ENCODE measurements around the gene BNIP5. TPM values are rescaled to one million over a fixed set of nuclear protein-coding genes. Genes with fewer than 3 reads are reported as not detected.

Gene BNIP5
- total and polyA plus RNA-seq, 9 donors: 0.01 to 1.4 (median 0.12) TPM; not detected in 4

DNA sequence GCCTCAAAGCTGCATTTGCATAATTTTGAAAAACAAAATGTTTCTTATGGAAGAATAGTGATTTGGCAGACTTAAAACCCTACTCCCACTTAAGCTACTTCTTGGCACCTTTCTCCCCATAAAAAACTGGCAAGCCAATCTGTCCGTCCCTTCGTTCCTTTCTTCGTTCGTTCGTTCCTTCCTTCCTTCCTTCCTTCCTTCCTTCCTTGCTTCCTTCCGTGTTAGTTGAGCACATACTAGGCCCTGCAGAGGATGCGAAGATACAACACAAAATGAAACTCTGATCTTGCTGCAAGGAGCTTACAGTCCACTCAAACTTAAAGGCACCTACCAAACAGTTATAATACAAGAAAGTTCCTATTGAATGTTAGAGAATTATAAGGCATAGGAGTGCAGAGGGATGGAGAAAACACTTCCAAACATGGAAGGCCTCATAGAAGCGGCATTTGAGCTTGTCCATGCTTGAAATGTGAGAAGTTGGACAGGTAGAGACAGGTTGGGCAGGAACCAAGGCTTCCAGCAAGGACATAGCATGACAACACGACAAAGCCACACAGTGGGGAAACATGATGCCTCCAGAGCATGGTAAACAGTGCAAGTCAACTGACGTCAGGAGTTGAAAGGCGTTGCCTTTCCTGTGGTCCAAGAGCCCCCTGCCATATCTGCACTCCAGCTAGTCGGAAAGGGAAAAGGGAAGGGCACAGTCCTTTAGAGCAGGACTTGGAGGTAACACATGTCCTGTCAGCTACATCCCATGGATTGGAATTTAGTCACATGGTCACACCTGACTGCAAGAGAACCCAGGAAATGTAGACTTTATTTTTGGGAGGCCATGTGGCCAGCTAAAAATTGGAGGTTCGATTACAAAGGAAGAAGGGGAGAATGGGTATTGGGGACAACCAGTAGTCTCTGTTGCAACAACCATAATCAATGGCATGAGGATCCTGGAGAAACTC, 59.8 kb downstream of the BNIP5 start:
- Histone ChIP-seq H3K36me3 (no peaks in the 10 kb centered on the region), H3K4me3 (no peak overlapping the region), H3K4me1 (ENCODE audit: insufficient read depth) (no peaks in the 10 kb centered on the region), H3K27me3 (no peaks in the 10 kb centered on the region), H3K27ac (no peak overlapping the region), H3K9me3 (no peaks in the 10 kb centered on the region)
- no peak for DNase-seq
- intact Hi-C loops (cut with DNase I): no loop called here
- no peak for TF ChIP-seq POLR2A (IDR thresholded peaks at IDR 0.05)
- TF ChIP-seq EP300 (IDR thresholded peaks at IDR 0.05): no peak
- TF ChIP-seq, protein P1, sequence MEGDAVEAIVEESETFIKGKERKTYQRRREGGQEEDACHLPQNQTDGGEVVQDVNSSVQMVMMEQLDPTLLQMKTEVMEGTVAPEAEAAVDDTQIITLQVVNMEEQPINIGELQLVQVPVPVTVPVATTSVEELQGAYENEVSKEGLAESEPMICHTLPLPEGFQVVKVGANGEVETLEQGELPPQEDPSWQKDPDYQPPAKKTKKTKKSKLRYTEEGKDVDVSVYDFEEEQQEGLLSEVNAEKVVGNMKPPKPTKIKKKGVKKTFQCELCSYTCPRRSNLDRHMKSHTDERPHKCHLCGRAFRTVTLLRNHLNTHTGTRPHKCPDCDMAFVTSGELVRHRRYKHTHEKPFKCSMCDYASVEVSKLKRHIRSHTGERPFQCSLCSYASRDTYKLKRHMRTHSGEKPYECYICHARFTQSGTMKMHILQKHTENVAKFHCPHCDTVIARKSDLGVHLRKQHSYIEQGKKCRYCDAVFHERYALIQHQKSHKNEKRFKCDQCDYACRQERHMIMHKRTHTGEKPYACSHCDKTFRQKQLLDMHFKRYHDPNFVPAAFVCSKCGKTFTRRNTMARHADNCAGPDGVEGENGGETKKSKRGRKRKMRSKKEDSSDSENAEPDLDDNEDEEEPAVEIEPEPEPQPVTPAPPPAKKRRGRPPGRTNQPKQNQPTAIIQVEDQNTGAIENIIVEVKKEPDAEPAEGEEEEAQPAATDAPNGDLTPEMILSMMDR (IDR thresholded peaks at IDR 0.05): no peak
- WGBS, 3 donors: 64 to 68% (median 66%) methylated on average over 13 of the region's 13 CpGs

DNA sequence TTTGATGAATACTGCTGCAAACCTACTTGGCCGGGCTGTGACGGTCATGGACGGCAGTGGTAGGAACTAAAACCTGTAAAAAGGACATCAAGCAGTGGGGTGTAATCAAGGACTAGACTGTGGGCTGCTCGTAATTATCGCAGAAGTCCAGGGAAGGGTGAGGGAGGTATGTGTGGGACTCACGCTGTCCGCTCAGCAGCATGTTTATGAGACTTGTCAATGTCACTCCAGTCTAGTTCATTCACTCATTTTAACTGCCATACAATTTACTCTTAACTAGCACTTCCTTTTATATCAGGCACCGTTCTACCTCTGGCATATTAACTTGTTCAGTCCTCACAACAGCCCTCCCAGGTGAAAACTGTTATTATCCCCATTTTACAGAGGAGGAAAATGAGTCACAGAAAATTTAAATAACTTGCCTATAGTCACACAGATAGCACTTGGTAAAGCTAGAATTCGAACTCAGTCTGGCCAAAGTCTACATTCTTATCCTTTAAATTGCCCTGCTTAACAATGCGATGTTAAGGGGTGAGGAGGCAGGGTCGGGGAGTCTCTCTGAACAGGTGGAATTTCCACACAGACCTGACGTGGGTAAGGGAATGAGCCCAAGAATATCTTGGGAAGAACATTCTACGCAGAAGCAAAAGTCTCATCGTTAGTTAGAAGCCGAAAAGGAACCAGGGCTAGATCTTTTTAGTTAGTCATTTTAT, 62.7 kb downstream of the BNIP5 start:
- Histone ChIP-seq H3K36me3 (no peaks in the 10 kb centered on the region), H3K4me1 (ENCODE audit: insufficient read depth) (no peaks in the 10 kb centered on the region), H3K9me3 (no peaks in the 10 kb centered on the region), H3K27me3 (no peaks in the 10 kb centered on the region), H3K27ac (no peak overlapping the region), H3K4me3 (no peak overlapping the region)
- no peak for DNase-seq
- intact Hi-C loops (cut with DNase I): no loop called here
- no peak for TF ChIP-seq EP300 (IDR thresholded peaks at IDR 0.05)
- TF ChIP-seq, protein P1 (IDR thresholded peaks at IDR 0.05): no peak
- no peak for TF ChIP-seq POLR2A (IDR thresholded peaks at IDR 0.05)
- 76 to 81% (median 77%) methylated on average over 15 of the region's 15 CpGs for WGBS, 3 donors

DNA sequence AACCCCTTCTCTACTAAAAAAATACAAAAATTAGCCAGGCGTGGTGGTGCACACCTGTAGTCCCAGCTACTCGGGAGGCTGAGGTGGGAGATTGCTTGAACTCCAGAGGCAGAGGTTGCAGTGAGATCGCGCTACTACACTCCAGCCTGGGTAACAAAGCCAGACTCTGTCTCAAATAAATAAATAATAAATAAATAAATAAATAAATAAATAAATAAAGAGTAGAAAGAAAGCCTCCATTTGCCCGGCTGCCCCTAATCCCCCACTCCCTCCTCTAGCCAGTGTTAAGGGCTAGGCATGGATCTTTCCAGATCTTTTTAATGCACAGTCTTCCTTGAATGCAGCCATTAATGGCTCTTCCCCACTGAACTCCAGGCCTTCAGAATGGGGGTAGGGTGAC, 63.6 kb downstream of the BNIP5 start:
- Histone ChIP-seq H3K4me1 (ENCODE audit: insufficient read depth) (no peaks in the 10 kb centered on the region), H3K4me3 (no peak overlapping the region), H3K9me3 (no peaks in the 10 kb centered on the region), H3K27me3 (no peaks in the 10 kb centered on the region), H3K27ac (no peak overlapping the region), H3K36me3 (no peaks in the 10 kb centered on the region)
- TF ChIP-seq POLR2A (IDR thresholded peaks at IDR 0.05) (no peak), EP300 (IDR thresholded peaks at IDR 0.05) (no peak)
- TF ChIP-seq, protein P1 (IDR thresholded peaks at IDR 0.05): no peak
- no peak for DNase-seq
- intact Hi-C loops (cut with DNase I): no loop called here
- 92 to 96% (median 94%) methylated on average over 5 of the region's 5 CpGs for WGBS, 3 donors

DNA sequence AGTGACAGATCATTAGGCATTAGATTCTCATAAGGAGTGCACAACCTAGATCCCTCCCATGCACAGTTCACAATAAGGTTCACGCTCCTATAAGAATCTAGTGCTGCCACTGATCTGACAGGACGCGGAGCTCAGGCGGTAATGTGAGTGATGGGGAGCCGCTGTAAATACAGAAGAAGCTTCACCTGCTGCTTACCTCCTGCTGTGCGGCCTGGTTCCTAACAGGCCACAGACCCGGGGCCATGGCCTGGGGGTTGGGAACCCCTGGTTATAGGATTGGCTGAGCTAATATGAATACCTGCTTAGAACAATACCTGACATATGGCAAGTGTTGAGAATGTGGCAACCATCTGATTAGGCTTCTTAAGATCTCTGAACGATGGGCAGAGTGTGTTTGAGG, 64.5 kb downstream of the BNIP5 start:
- Histone ChIP-seq H3K4me1 (ENCODE audit: insufficient read depth) (no peaks in the 10 kb centered on the region), H3K4me3 (no peak overlapping the region), H3K27ac (no peak overlapping the region), H3K36me3 (no peaks in the 10 kb centered on the region), H3K27me3 (no peaks in the 10 kb centered on the region), H3K9me3 (no peaks in the 10 kb centered on the region)
- no peak for DNase-seq
- TF ChIP-seq, protein P1 (IDR thresholded peaks at IDR 0.05): no peak
- TF ChIP-seq EP300 (IDR thresholded peaks at IDR 0.05) (no peak), POLR2A (IDR thresholded peaks at IDR 0.05) (no peak)
- WGBS, 3 donors: 86 to 90% (median 87%) methylated on average over 8 of the region's 8 CpGs
- intact Hi-C loops (cut with DNase I): no loop called here

Data from ovary (tissue), 9 donors.